ENCODE data around the gene TATDN3.
"Not testable (repeated sequence)": the region's sequence is repeated elsewhere in the genome, so short reads cannot be mapped to it uniquely, and the experiment has no call there.

Gene TATDN3

GRCh38 chr1:212827831-212828278 is 36.2 kb downstream of the TATDN3 start:
- TF ChIP-seq, protein P1, sequence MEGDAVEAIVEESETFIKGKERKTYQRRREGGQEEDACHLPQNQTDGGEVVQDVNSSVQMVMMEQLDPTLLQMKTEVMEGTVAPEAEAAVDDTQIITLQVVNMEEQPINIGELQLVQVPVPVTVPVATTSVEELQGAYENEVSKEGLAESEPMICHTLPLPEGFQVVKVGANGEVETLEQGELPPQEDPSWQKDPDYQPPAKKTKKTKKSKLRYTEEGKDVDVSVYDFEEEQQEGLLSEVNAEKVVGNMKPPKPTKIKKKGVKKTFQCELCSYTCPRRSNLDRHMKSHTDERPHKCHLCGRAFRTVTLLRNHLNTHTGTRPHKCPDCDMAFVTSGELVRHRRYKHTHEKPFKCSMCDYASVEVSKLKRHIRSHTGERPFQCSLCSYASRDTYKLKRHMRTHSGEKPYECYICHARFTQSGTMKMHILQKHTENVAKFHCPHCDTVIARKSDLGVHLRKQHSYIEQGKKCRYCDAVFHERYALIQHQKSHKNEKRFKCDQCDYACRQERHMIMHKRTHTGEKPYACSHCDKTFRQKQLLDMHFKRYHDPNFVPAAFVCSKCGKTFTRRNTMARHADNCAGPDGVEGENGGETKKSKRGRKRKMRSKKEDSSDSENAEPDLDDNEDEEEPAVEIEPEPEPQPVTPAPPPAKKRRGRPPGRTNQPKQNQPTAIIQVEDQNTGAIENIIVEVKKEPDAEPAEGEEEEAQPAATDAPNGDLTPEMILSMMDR (IDR thresholded peaks at IDR 0.05; ENCODE audit: borderline replicate concordance, insufficient read depth, low read depth, low read length) = no peak
- H3K4me3 ChIP-seq (ENCODE audit: low read depth, low read length) = no peak overlapping the region

DNA sequence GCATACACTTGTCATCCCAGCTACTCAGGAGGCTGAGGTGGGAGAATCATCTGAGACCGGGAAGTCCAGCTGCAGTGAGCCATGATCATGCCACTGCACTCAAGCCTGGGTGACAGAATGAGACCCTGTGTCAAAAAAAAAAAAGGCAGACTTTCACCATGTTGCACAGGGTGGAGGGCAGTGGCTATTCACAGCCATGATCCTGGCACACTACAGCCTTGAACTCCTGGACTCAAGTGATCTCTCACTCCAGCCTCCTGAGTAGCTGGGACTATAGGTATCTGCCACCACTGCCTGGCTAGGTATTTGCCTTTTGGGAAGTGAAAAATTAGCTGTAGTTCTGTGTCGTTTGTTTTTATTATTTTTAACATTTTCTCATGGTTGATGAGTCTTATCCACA is 36.7 kb downstream of the TATDN3 start:
- TF ChIP-seq, protein P1 (IDR thresholded peaks at IDR 0.05; ENCODE audit: borderline replicate concordance, insufficient read depth, low read depth, low read length) = no peak
- no peak overlapping the region for H3K4me3 ChIP-seq (ENCODE audit: low read depth, low read length)

- H3K4me3 ChIP-seq (ENCODE audit: low read depth, low read length) = not testable (repeated sequence)
Measured at GRCh38 chr1:212833211-212834207, 41.8 kb downstream of the TATDN3 start.

- TF ChIP-seq, protein P1 (IDR thresholded peaks at IDR 0.05; ENCODE audit: borderline replicate concordance, insufficient read depth, low read depth, low read length) = no peak
- H3K4me3 ChIP-seq (ENCODE audit: low read depth, low read length) = no peak overlapping the region
Measured at GRCh38 chr1:212838145-212838544, 46.5 kb downstream of the TATDN3 start.

DNA sequence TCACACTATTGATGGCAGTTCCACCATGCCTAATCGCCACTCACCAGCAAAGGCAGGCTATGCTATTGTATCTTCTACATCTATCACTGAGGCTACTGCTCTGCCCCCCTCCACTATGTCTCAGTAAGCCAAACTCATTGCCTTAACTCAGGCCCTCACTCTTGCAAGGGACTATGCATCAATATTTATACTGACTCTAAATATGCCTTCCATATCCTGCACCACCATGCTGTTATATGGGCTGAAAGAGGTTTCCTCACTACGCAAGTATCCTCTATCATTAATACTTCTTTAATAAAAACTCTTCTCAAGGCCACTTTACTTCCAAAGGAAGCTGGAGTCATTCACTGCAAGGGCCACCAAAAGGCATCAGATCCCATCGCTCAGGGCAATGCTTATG is 52.8 kb downstream of the TATDN3 start:
- not testable (repeated sequence) for H3K4me3 ChIP-seq (ENCODE audit: low read depth, low read length)

DNA sequence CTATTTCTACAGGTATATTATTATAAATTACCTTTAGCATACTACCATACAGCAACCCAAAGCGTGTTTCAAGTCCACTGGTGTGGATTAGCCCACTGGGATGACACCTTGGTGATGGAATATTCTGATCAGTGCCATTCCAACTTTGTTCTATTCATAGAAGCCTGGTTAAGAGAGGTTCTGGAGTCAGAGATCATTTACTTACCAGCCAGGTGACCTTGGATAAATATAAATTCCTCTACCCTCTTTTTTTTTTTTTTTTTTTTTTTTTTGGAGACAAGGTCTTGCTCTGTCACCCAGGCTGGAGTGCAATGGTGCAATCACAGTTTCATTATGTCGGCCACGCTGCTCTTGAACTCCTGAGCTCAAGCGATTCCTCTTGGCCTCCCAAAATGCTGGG is 55.9 kb downstream of the TATDN3 start, which contains the start of gene SPATA45:
Gene SPATA45, minus strand, starts transcription at position 101 of the 400 bp plus-strand sequence. CDS start 11,500 bp downstream, outside the sequence.
- H3K4me3 ChIP-seq (ENCODE audit: low read depth, low read length) = no peak within 1 kb of the TSS
- TF ChIP-seq, protein P1 (IDR thresholded peaks at IDR 0.05; ENCODE audit: borderline replicate concordance, insufficient read depth, low read depth, low read length) = no peak

- H3K4me3 ChIP-seq (ENCODE audit: low read depth, low read length) = no peak overlapping the region
- TF ChIP-seq, protein P1 (IDR thresholded peaks at IDR 0.05; ENCODE audit: borderline replicate concordance, insufficient read depth, low read depth, low read length) = no peak
Measured at GRCh38 chr1:212852105-212852688, 60.5 kb downstream of the TATDN3 start.

DNA sequence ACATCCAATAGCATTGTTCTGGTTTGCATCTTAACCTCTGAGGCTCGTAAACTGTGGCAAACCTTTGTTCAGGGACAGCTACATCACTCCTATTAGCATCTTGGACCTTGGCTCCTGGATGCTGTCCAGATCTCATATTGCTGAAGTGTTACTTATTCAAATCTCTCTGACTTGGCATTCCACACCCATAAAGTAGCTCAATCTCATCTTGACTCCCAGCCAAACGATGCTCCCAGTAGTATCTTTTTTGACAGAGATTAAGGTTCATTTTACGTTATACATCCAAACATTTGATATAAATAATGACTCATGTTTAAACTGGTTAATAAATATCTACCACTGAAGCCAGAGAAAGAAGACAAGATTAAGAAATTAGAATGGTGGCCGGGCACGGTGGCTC is 62.0 kb downstream of the TATDN3 start:
- no peak overlapping the region for H3K4me3 ChIP-seq (ENCODE audit: low read depth, low read length)
- TF ChIP-seq, protein P1 (IDR thresholded peaks at IDR 0.05; ENCODE audit: borderline replicate concordance, insufficient read depth, low read depth, low read length) = no peak

Measured in GM12875 (cell line).